Activated CD4-positive, alpha-beta memory T cell treated with anti-CD3 and anti-CD28 coated beads, Interleukin-2, amount 10 ng/mL, durations not matched to agents 7 days and 5 days (primary cell): ENCODE data around the gene SUN5. TPM values are rescaled to one million over a fixed set of nuclear protein-coding genes. Genes with fewer than 3 reads are reported as not detected.

Experiments used
- CTCF ChIA-PET: fragments of 350-600 bp; sonication (Branson Sonifier 250); formaldehyde crosslinking; loops from one replicate; lab custom pipeline; 2021; ENCODE audit warnings: antibody characterized with exemption, inconsistent platforms; lab: Charles Lee
- POLR2A ChIA-PET: fragments of 350-600 bp; sonication (Branson Sonifier 250); formaldehyde crosslinking; loops from one replicate; lab custom pipeline; 2021; ENCODE audit warnings: antibody characterized with exemption; lab: Charles Lee
- DNase-seq: peaks from one replicate; pipeline ENCODE4 v3.0.0-alpha.2; 2020
- H3K27ac Mint-ChIP-seq: one replicate; pipeline ENCODE4 v1.8.0; 2021; ENCODE audit warnings: mild to moderate bottlenecking, mixed read lengths
- H3K27me3 Mint-ChIP-seq: one replicate; pipeline ENCODE4 v1.8.0; 2021; ENCODE audit warnings: mixed read lengths
- H3K36me3 Mint-ChIP-seq: one replicate; pipeline ENCODE4 v1.8.0; 2021; ENCODE audit warnings: low read depth, mixed read lengths
- H3K4me1 Mint-ChIP-seq: one replicate; pipeline ENCODE4 v1.8.0; 2021; ENCODE audit warnings: mixed read lengths
- H3K4me3 Mint-ChIP-seq: one replicate; pipeline ENCODE4 v1.8.0; 2021; ENCODE audit warnings: mild to moderate bottlenecking, mixed read lengths
- H3K9me3 Mint-ChIP-seq: one replicate; pipeline ENCODE4 v1.8.0; 2021; ENCODE audit warnings: mixed read lengths
- total RNA-seq, 2 experiments: library from RNA; stranded (reverse); gene quantifications; one replicate each; pipeline ENCODE4 v1.2.3, GENCODE V29; 2021

Gene SUN5
- total RNA-seq, 2 experiments from 2014 or later = not detected

DNA sequence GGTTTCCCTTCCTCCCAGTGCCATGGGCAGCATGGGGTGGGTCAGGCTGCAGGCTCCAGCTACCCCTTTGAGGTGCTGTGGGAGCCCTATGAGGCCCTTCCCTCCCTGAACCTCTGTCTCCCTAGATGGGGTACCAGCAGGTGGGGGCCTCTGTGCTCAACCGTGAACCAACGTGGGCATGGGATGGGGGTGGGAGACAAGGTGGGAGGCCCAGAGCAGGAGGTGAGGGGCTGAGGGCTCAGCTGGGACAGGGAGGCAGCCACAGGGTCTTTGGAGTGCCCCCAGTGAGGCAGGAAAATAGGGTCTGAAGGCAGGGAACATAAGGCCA, 33.3 kb downstream of the SUN5 start:
- Mint-ChIP-seq H3K9me3 (no peaks in the 10 kb centered on the region), H3K27me3 (no peaks in the 10 kb centered on the region), H3K4me1 (peaks cover 58% of the 10 kb centered on the region), H3K27ac (no peak overlapping the region), H3K4me3 (no peak overlapping the region), H3K36me3 (peaks cover 13% of the 10 kb centered on the region)
- ChIA-PET CTCF (interaction anchor here (2.5 kb wide), 1 partner anchor 25 kb away, joined by 12 read pairs; no protein-coding TSS in a partner anchor), POLR2A (no interaction called here)
- peak; percentile 16 for DNase-seq

DNA sequence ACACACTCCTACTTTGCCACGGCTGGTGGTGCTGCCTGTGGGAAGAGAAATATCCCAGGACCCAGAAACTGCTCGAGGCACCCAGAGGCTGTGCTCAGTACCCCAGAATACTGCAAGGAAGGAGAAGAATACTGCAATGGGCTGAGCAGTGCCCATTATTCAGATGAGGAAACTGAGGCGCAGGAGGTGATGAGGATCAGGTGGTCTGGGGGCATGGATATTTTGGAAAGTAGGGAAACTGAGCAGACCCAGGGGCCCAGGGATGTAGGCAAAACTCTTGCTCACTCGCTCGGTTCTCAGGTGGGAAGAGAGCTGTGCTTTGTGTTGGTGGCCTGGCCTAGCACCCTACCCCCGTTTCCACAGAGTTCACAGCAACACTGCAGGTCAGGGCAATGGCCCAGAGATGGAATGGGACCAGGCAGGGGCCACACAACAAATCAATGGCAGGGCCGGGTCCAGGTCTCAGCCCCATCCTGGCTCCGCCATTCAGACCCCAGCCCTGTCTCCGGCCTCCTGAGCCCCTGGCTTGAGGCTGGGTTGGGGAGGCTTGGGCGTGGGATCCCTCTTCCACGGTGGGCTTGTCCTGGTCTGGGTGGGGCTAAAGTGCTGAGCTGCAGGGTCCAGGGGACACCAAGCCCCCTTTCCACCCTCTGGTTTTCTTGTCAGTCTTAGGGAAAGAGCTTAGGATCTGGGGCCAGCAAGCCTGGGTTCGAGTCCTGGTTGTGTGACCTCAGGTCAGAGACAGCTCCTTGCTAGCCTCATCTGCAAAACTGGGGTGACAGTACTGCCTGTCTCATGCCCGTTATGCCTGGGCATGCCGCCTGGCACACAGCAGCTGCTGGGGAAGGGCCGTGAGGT, 33.9 kb downstream of the SUN5 start:
- peak; percentile 14 for DNase-seq
- Mint-ChIP-seq H3K4me3 (no peak overlapping the region), H3K27me3 (no peaks in the 10 kb centered on the region), H3K27ac (no peak overlapping the region), H3K4me1 (peaks cover 61% of the 10 kb centered on the region), H3K36me3 (peaks cover 9% of the 10 kb centered on the region), H3K9me3 (no peaks in the 10 kb centered on the region)
- ChIA-PET POLR2A (no interaction called here), CTCF (interaction anchor here (2.5 kb wide), 1 partner anchor 25 kb away, joined by 12 read pairs; no protein-coding TSS in a partner anchor)

DNA sequence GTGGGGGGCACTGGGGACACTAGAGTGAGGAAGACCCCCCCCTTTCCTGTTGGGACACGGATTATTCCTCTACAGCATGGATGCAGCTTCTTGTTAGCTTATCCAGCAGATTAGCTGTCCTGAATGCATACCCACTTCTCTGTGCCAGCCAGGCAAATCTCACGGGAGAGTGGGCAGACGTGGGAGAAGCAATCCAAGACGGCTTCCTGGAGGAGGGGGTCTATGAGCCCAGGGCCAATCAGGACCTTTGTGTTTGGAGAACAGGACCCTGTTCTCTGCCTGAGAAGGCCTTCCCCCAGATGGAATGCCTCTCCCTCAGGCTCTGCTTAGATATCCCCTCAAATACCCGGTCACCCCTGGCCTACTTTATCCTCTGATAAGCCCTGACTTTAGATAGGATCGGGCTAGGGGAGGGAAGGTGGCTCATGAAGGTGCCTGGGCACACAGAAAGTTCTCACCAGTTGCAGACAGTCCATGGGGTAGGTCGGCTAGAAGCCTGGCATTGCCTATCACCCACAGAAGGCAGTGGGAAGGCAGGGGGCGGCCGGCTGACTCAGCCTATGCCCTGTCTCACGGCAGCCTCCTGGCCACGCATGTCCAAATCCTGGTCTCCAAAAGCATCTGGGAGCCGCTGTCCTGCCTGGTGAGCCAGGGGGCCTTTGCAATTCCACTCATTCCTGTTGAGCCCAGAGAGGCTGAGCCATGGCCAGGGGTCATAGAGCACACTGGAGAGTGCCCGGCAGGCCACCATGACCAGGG, 34.7 kb downstream of the SUN5 start:
- DNase-seq = peak; percentile 15
- Mint-ChIP-seq H3K27ac (no peak overlapping the region), H3K4me3 (no peak overlapping the region), H3K9me3 (no peaks in the 10 kb centered on the region), H3K27me3 (no peaks in the 10 kb centered on the region), H3K4me1 (peaks cover 60% of the 10 kb centered on the region), H3K36me3 (peaks cover 5% of the 10 kb centered on the region)
- ChIA-PET POLR2A (interaction anchor here (4.9 kb wide), 1 partner anchor 24 kb away, joined by 21 read pairs; no protein-coding TSS in a partner anchor), CTCF (interaction anchor here (1.1 kb wide), 1 partner anchor 24 kb away, joined by 3 read pairs; no protein-coding TSS in a partner anchor)

DNA sequence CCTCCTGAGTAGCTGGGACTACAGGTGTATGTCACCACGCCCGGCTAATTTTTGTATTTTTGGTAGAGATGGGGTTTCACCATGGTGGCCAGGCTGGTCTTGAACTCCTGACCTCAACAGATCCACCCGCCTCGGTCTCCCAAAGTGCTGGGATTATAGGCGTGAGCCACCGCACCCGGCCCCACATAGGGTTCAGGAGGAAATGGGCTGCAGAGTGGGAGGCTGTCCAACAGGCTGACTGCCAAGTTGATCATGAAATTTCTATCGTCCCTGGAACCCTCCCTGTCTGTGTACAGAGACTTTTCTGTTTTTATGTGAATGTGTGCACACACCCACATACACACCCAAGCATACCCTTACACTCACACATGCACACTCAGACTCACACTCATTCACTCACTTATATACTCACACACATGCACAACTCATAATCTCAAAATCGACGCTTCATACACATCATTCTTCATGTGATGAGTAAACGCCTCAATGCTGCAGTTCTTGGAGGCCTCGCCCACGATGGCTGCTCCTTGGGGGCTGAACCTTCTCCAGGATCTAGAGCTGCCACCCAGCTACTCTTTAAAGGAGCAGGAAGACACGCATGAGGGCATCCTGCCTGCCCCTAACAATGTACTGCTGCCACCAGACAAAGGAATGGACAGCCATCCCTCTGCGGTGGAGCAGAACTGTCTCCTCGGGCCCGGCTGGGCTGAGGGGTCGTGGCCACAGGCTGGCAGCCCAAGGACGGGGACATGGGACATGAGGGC, 35.6 kb downstream of the SUN5 start:
- Mint-ChIP-seq H3K4me1 (peaks cover 60% of the 10 kb centered on the region), H3K4me3 (no peak overlapping the region), H3K36me3 (peaks cover 1% of the 10 kb centered on the region), H3K27me3 (no peaks in the 10 kb centered on the region), H3K27ac (no peak overlapping the region), H3K9me3 (no peaks in the 10 kb centered on the region)
- POLR2A ChIA-PET = interaction anchor here (3.4 to 4.9 kb wide), 2 partner anchors 8 to 23 kb away, joined by 21 to 26 read pairs; no protein-coding TSS in a partner anchor
- CTCF ChIA-PET = interaction anchor here (1.1 to 2.7 kb wide), 3 partner anchors 23 to 36 kb away, joined by 3 to 18 read pairs (median 12); partner anchors contain the start of gene SUN5
- DNase-seq = peak; percentile 16

DNA sequence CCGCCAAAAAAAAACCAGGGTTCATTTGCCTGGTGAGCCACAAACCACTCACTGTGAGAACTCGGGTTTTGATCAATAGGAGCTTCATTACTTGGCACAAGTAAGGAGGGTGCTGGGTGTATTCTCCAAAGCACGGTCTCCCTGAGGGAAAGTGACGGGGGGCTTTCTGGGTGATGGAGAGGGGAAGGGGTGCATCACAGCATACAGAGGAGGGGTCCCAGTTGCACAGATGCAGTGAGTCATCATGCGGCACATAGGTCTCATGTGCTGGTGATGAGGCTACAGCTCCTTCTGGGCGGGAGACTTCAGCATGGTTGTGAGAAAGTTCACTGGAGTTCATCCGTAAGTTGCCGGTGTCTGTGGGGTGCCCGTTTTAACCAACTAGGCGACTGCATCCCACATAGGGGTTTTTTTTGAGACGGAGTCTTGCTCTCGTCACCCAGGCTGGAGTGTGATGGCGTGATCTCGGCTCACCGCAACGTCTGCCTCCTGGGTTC, 36.2 kb downstream of the SUN5 start:
- Mint-ChIP-seq H3K27ac (no peak overlapping the region), H3K27me3 (no peaks in the 10 kb centered on the region), H3K36me3 (no peaks in the 10 kb centered on the region), H3K9me3 (no peaks in the 10 kb centered on the region), H3K4me3 (no peak overlapping the region), H3K4me1 (peaks cover 60% of the 10 kb centered on the region)
- DNase-seq = peak; percentile 36
- ChIA-PET POLR2A (interaction anchor here (0.6 to 4.9 kb wide), 6 partner anchors 9 to 206 kb away, joined by 3 to 26 read pairs (median 4); partner anchors contain the start of gene DNMT3B), CTCF (interaction anchor here (2.6 to 2.7 kb wide), 2 partner anchors 22 to 37 kb away, joined by 12 to 18 read pairs; partner anchors contain the start of gene SUN5)

DNA sequence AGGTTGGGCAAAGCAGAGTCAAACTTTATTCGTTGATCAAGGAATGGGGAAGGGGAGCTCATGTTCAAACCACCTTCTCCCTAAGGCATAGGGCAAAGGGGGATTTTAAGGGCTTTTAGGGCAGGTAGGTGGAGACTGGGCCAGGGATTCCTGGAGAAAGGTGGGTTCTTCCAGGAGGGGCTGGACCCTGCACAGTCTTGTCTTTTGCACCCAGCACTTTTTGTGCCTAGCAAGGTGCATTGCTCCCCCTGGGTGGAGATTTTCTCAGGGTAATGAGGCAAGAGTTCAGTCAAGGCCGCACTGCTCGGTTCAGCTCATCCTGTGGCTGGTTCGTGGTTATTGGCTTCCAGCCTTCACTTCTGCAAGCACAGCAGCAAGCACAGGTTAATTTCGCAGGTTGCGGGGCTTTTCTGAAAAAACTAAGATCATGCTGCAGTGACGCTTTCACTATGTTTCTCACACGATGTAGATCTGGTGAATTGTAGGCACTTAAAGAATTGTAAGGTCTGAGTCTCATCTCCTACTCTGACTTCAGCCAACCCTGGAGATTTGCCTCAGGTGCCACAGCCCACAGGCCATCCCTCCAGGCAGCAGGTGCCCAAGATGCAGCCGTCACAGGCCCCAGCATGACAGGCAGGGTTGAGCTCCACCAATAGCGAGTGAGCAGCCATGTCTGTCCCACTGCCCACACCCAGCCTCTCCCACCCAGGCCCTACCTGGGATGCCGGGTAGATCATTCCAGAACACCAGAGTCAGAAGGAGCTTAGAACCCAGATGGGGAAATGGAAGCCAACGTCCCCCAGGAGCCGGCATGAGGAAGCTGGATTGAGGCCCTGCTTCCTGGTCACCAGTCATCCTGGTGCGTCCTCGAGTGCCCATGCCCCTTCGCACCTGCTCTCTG, 37.1 kb downstream of the SUN5 start:
- ChIA-PET CTCF (interaction anchor here (2.6 to 2.7 kb wide), 2 partner anchors 21 to 38 kb away, joined by 12 to 18 read pairs; partner anchors contain the start of gene SUN5), POLR2A (interaction anchor here (0.6 to 4.9 kb wide), 8 partner anchors 10 to 205 kb away, joined by 3 to 26 read pairs (median 4); partner anchors contain the start of gene DNMT3B)
- peak overlapping the region; percentile 27 for H3K4me3 Mint-ChIP-seq
- no peak overlapping the region for H3K27ac Mint-ChIP-seq
- no peaks in the 10 kb centered on the region for H3K27me3 Mint-ChIP-seq
- no peaks in the 10 kb centered on the region for H3K36me3 Mint-ChIP-seq
- H3K4me1 Mint-ChIP-seq = peaks cover 60% of the 10 kb centered on the region
- no peaks in the 10 kb centered on the region for H3K9me3 Mint-ChIP-seq
- DNase-seq = peak; percentile 80

DNA sequence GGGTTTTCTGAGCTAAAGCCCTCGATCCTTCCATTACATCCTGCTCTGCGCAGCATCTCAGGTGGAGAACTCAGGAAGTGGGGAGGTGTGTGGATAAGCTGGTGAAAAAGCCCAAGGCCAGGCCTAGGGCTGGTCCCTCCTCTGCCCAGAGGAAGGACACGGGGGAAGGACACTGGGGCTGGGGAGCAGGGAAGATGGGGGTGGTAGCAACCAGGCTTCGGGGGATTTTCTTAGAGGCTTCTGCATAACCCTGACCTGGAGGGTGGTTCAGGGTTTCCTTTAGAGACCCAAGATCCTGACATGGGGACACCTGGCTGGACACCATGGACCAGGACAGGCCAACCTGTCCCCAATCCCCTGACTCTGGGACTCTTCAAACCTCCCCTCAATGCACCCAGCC, 37.9 kb downstream of the SUN5 start:
- Mint-ChIP-seq H3K36me3 (no peaks in the 10 kb centered on the region), H3K4me1 (peaks cover 60% of the 10 kb centered on the region), H3K27me3 (no peaks in the 10 kb centered on the region), H3K27ac (peak overlapping the region; percentile 31), H3K4me3 (no peak overlapping the region), H3K9me3 (no peaks in the 10 kb centered on the region)
- ChIA-PET CTCF (interaction anchor here (2.6 to 2.7 kb wide), 2 partner anchors 21 to 38 kb away, joined by 12 to 18 read pairs; partner anchors contain the start of gene SUN5), POLR2A (interaction anchor here (1.0 to 4.9 kb wide), 4 partner anchors 10 to 39 kb away, joined by 3 to 26 read pairs (median 12); no protein-coding TSS in a partner anchor)
- peak; percentile 15 for DNase-seq

DNA sequence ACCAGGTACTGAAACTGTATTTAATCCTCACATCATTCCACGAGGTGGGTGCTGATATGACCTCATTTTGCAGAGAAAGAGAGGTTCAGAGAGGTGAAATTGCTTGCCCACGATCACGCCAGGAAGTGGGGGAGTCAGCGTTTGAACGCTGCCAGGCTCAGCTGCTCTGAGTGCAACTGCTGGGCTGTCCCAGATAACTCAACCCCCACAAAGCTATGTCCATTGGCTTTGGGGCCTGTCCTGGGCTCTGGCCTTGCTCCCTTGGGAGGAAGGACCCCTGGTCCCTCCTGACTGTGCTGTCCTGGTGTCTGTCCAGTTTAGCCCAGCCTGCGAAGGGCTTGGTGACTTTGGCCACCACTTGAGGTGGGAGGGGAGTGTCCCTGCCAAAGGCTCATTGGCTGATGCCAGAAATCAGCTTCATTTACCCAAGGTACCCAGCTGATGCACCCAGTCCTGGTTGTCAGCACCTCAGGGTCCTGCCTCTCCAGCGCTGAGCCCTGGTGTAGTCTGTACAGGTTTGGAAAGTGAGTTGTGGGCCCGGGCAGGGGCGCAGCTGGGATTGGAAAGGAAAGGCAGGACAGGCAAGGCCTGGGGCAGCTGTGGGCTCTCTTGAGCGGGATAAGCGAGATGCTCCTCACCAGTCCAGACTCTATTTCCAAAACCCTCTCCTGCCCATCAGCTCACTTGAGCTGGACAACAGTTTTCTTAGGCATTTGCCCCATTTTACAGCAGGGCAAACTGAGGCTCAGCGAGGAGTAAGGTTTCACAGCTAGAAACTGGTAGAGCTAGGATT, 38.5 kb downstream of the SUN5 start:
- Mint-ChIP-seq H3K27ac (peak overlapping the region; percentile 31), H3K4me1 (peaks cover 56% of the 10 kb centered on the region), H3K27me3 (no peaks in the 10 kb centered on the region), H3K9me3 (no peaks in the 10 kb centered on the region), H3K36me3 (no peaks in the 10 kb centered on the region), H3K4me3 (no peak overlapping the region)
- DNase-seq = peak; percentile 43
- ChIA-PET POLR2A (interaction anchor here (3.4 to 4.9 kb wide), 2 partner anchors 11 to 20 kb away, joined by 21 to 26 read pairs; no protein-coding TSS in a partner anchor), CTCF (interaction anchor here (0.7 to 2.7 kb wide), 3 partner anchors 20 to 39 kb away, joined by 5 to 18 read pairs (median 12); partner anchors contain the start of gene SUN5)

DNA sequence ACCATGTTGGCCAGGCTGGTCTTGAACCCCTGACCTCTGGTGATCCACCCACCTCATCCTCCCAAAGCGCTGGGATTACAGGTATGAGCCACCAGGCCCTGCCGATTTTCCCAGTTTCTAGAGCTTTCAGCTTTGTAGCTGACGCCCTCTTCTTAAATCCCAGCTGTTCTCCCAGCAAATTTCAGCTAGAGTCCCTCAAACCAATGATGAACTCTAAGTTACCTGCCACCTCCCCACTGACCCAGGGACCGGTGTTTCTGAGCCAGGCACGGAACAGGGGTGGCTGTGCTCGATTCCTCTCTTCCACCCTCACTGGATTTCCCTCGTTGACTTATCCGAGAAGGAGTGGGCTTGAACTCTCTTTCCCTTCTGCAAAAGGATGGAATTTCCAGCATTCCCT, 39.1 kb downstream of the SUN5 start:
- no peaks in the 10 kb centered on the region for H3K9me3 Mint-ChIP-seq
- H3K4me3 Mint-ChIP-seq = no peak overlapping the region
- no peak overlapping the region for H3K27ac Mint-ChIP-seq
- no peaks in the 10 kb centered on the region for H3K27me3 Mint-ChIP-seq
- peak; percentile 13 for DNase-seq
- POLR2A ChIA-PET = interaction anchor here (3.4 to 4.9 kb wide), 2 partner anchors 12 to 20 kb away, joined by 21 to 26 read pairs; no protein-coding TSS in a partner anchor
- no peaks in the 10 kb centered on the region for H3K36me3 Mint-ChIP-seq
- CTCF ChIA-PET = interaction anchor here (0.7 kb wide), 1 partner anchor 20 kb away, joined by 5 read pairs; no protein-coding TSS in a partner anchor
- H3K4me1 Mint-ChIP-seq = peaks cover 51% of the 10 kb centered on the region

DNA sequence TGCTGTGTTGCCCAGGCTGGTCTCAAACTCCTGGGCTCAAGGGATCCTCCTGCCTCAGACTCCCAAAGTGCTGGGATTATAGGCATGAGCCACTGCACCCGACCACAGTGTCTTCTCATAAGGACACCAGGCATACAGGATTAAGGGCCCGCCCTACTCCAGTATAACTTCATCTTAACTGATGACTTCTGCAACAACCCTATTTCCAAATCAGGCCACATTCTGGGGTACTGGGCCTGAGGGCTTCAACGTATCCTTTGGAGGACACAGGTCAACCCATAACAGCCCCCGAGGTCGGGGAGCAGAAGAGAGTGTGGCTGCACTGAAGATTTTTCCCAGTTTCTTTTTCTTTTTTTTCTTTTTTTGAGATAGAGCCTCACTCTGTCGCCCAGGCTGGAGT, 39.7 kb downstream of the SUN5 start:
- Mint-ChIP-seq H3K27me3 (no peaks in the 10 kb centered on the region), H3K36me3 (no peaks in the 10 kb centered on the region), H3K9me3 (no peaks in the 10 kb centered on the region), H3K27ac (no peak overlapping the region), H3K4me1 (peaks cover 46% of the 10 kb centered on the region), H3K4me3 (no peak overlapping the region)
- ChIA-PET POLR2A (interaction anchor here (4.9 kb wide), 1 partner anchor 19 kb away, joined by 21 read pairs; no protein-coding TSS in a partner anchor), CTCF (no interaction called here)
- peak; percentile 14 for DNase-seq
